ENCODE results near the gene TAF11L8. TPM values are rescaled to one million over a fixed set of nuclear protein-coding genes. Genes with fewer than 3 reads are reported as not detected.
"Not testable (repeated sequence)": the region's sequence is repeated elsewhere in the genome, so short reads cannot be mapped to it uniquely, and the experiment has no call there.

TAF11L8 gene
- not detected for total RNA-seq

GRCh38 chr5:17590860-17591259 is at the start of gene TAF11L8:
Gene TAF11L8 (minus strand): TSS chr5:17590960.
- DNase-seq (ENCODE audit: low read depth in 2 of 3, low spot score in 2 of 3): not testable (repeated sequence)

- DNase-seq (ENCODE audit: low read depth in 2 of 3, low spot score in 2 of 3): no peak
Measured at GRCh38 chr5:17634160-17634559, 43.4 kb upstream of the TAF11L8 start, which contains the start of gene TAF11L14. Gene TAF11L14 (plus strand): TSS chr5:17634460.

- not testable (repeated sequence) for DNase-seq (ENCODE audit: low read depth in 2 of 3, low spot score in 2 of 3)
Measured at GRCh38 chr5:17631788-17632187, 41.0 kb upstream of the TAF11L8 start, which contains the start of gene TAF11L13. Gene TAF11L13 (plus strand): TSS chr5:17632088.

GRCh38 chr5:17625686-17626085 is 34.9 kb upstream of the TAF11L8 start:
- DNase-seq (ENCODE audit: low read depth in 2 of 3, low spot score in 2 of 3): no peak

GRCh38 chr5:17620627-17621026 is 29.9 kb upstream of the TAF11L8 start:
- DNase-seq (ENCODE audit: low read depth in 2 of 3, low spot score in 2 of 3): no peak

- DNase-seq (ENCODE audit: low read depth in 2 of 3, low spot score in 2 of 3): no peak
Measured at GRCh38 chr5:17619354-17619753, 28.6 kb upstream of the TAF11L8 start.

GRCh38 chr5:17614872-17615605 is 24.3 kb upstream of the TAF11L8 start:
- DNase-seq (ENCODE audit: low read depth in 2 of 3, low spot score in 2 of 3): no peak

- DNase-seq (ENCODE audit: low read depth in 2 of 3, low spot score in 2 of 3): not testable (repeated sequence)
Measured at GRCh38 chr5:17610092-17610491, 19.3 kb upstream of the TAF11L8 start, which contains the start of gene TAF11L12. Gene TAF11L12 (plus strand): TSS chr5:17610392.

GRCh38 chr5:17607461-17607860 is 16.7 kb upstream of the TAF11L8 start:
- DNase-seq (ENCODE audit: low read depth in 2 of 3, low spot score in 2 of 3): not testable (repeated sequence)

GRCh38 chr5:17604951-17605350 is 14.2 kb upstream of the TAF11L8 start:
- no peak for DNase-seq (ENCODE audit: low read depth in 2 of 3, low spot score in 2 of 3)

- not testable (repeated sequence) for DNase-seq (ENCODE audit: low read depth in 2 of 3, low spot score in 2 of 3)
Measured at GRCh38 chr5:17603880-17604279, 13.1 kb upstream of the TAF11L8 start, which contains the start of gene TAF11L11. Gene TAF11L11 (plus strand): TSS chr5:17604183.

- DNase-seq (ENCODE audit: low read depth in 2 of 3, low spot score in 2 of 3): not testable (repeated sequence)
Measured at GRCh38 chr5:17597728-17598127, 7.0 kb upstream of the TAF11L8 start, which contains the start of gene TAF11L10. Gene TAF11L10 (minus strand): TSS chr5:17597828.

- not testable (repeated sequence) for DNase-seq (ENCODE audit: low read depth in 2 of 3, low spot score in 2 of 3)
Measured at GRCh38 chr5:17594255-17594654, 3.5 kb upstream of the TAF11L8 start, which contains the start of gene TAF11L9. Gene TAF11L9 (minus strand): TSS chr5:17594394.

- DNase-seq (ENCODE audit: low read depth in 2 of 3, low spot score in 2 of 3): not testable (repeated sequence)
Measured at GRCh38 chr5:17585658-17586057, 5.1 kb downstream of the TAF11L8 start, which contains the start of gene TAF11L7. Gene TAF11L7 (minus strand): TSS chr5:17585758.

Small RNAs within 50 kb of the gene (small RNA-seq; reads per million reads assigned to genes)
- gene AC233724.3: not detected
- gene AC233724.6: not detected
- not detected for gene AC233724.7

Other genes with a start within 250 kb of the TAF11L8 start
- not detected for gene TAF11L2, start 92.7 kb downstream of the TAF11L8 start, total RNA-seq
- gene TAF11L3, start 72.6 kb downstream of the TAF11L8 start, total RNA-seq: not detected
- not detected for gene TAF11L4, start 69.2 kb downstream of the TAF11L8 start, total RNA-seq
- gene TAF11L5, start 65.7 kb downstream of the TAF11L8 start, total RNA-seq: not detected
- gene TAF11L6, start 62.3 kb downstream of the TAF11L8 start, total RNA-seq: not detected
- not detected for gene TAF11L7, start 5.2 kb downstream of the TAF11L8 start, total RNA-seq
- gene TAF11L9, start 3.4 kb upstream of the TAF11L8 start, total RNA-seq: not detected
- gene TAF11L10, start 6.9 kb upstream of the TAF11L8 start, total RNA-seq: not detected
- gene TAF11L11, start 13.2 kb upstream of the TAF11L8 start, total RNA-seq: not detected
- not detected for gene TAF11L12, start 19.4 kb upstream of the TAF11L8 start, total RNA-seq
- not detected for gene TAF11L13, start 41.1 kb upstream of the TAF11L8 start, total RNA-seq
- gene TAF11L14, start 43.5 kb upstream of the TAF11L8 start, total RNA-seq: not detected